Nucleus accumbens (tissue), 56 donors: ENCODE results near the gene SCTR.

Experiments used
- DNase-seq, 56 donors: peaks; one replicate each; lab custom pipeline; 2025; lab: John Stamatoyannopoulos, UW

SCTR gene

GRCh38 chr2:119433636-119434327 lies 90.5 kb downstream of the SCTR start:
- DNase-seq = no peak

- no peak for DNase-seq
Observed at GRCh38 chr2:119432851-119433522, 91.3 kb downstream of the SCTR start.

- no peak for DNase-seq
Observed at GRCh38 chr2:119431976-119432850, 92.1 kb downstream of the SCTR start.

- DNase-seq = peak in 6 of 56 donors; percentile 11 to 46 (median 15)
Observed at GRCh38 chr2:119431155-119431975, 92.9 kb downstream of the SCTR start, which contains the start of gene TMEM37. TSS of gene TMEM37 (plus strand) at chr2:119431854. CDS start at chr2:119431904, 50 bp downstream.

- no peak for DNase-seq
Observed at GRCh38 chr2:119430023-119430498, 94.2 kb downstream of the SCTR start.

GRCh38 chr2:119429225-119429981 lies 94.9 kb downstream of the SCTR start:
- DNase-seq = no peak

GRCh38 chr2:119428488-119429224 lies 95.6 kb downstream of the SCTR start:
- no peak for DNase-seq

GRCh38 chr2:119427756-119428155 lies 96.5 kb downstream of the SCTR start:
- no peak for DNase-seq

GRCh38 chr2:119426801-119427395 lies 97.4 kb downstream of the SCTR start:
- no peak for DNase-seq

GRCh38 chr2:119426396-119426675 lies 97.9 kb downstream of the SCTR start:
- no peak for DNase-seq

GRCh38 chr2:119425620-119426395 lies 98.5 kb downstream of the SCTR start:
- DNase-seq = no peak

- no peak for DNase-seq
Observed at GRCh38 chr2:119425119-119425405, 99.2 kb downstream of the SCTR start.

GRCh38 chr2:119424284-119425118 lies 99.8 kb downstream of the SCTR start:
- DNase-seq = no peak

GRCh38 chr2:119423811-119424210 lies 100.5 kb downstream of the SCTR start:
- DNase-seq = no peak

- DNase-seq = no peak
Observed at GRCh38 chr2:119423108-119423444, 101.2 kb downstream of the SCTR start.

GRCh38 chr2:119422360-119423107 lies 101.7 kb downstream of the SCTR start:
- no peak for DNase-seq
